HepG2 (cell line): Measurements from ENCODE around the gene VPS26A. TPM values are rescaled to one million over a fixed set of nuclear protein-coding genes. Genes with fewer than 3 reads are reported as not detected.

Experiments used
- CREB1 ChIP-seq, 2 experiments: fragments of 450-650 bp in 1 of 2; IDR thresholded peaks; 2 replicates each; pipeline ENCODE4 v1.6.1; 2016 to 2017; ENCODE audit warnings: control low read depth in 1 of 2, mild to moderate bottlenecking in 1 of 2, missing compliant biosample characterization in 1 of 2, missing genetic modification characterization in 1 of 2
- ELF1 ChIP-seq: sonication (generic); formaldehyde crosslinking; IDR thresholded peaks from 2 replicates; pipeline ENCODE4 v1.4.0; 2020; ENCODE audit warnings: missing genetic modification reagents
- GLMP ChIP-seq: sonication (generic); formaldehyde crosslinking; IDR thresholded peaks from 2 replicates; pipeline ENCODE4 v1.9.0; 2021; ENCODE audit warnings: missing genetic modification reagents, mild to moderate bottlenecking, borderline replicate concordance
- IRF2 ChIP-seq: IDR thresholded peaks from 2 replicates; pipeline ENCODE4 v1.6.1; 2018; ENCODE audit warnings: missing genetic modification reagents, missing compliant biosample characterization
- KLF13 ChIP-seq: sonication (generic); formaldehyde crosslinking; IDR thresholded peaks from 2 replicates; pipeline ENCODE4 v1.4.0; 2020; ENCODE audit warnings: mild to moderate bottlenecking, missing genetic modification reagents
- MTERF4 ChIP-seq: sonication (generic); formaldehyde crosslinking; IDR thresholded peaks from 2 replicates; pipeline ENCODE4 v1.8.0; 2023; ENCODE audit warnings: mild to moderate bottlenecking, missing genetic modification reagents
- NCOA2 ChIP-seq: sonication (generic); formaldehyde crosslinking; IDR thresholded peaks from 2 replicates; pipeline ENCODE4 v1.8.0; 2022; ENCODE audit warnings: inconsistent platforms
- NFIB ChIP-seq: sonication (generic); formaldehyde crosslinking; IDR thresholded peaks from 2 replicates; pipeline ENCODE4 v1.9.0; 2021; ENCODE audit warnings: missing genetic modification reagents, mild to moderate bottlenecking, borderline replicate concordance
- PCBP2 ChIP-seq: fragments of 200-400 bp; formaldehyde crosslinking; optimal IDR thresholded peaks from 2 replicates; pipeline ENCODE3; 2018; ENCODE audit warnings: low read length, low read depth; ENCODE audit not compliant: poor library complexity, severe bottlenecking
- PHF21A ChIP-seq: sonication (generic); formaldehyde crosslinking; IDR thresholded peaks from 2 replicates; pipeline ENCODE4 v1.5.0; 2020; ENCODE audit warnings: mild to moderate bottlenecking, missing genetic modification reagents
- RCOR2 ChIP-seq: IDR thresholded peaks from 2 replicates; pipeline ENCODE4 v1.6.1; 2016; ENCODE audit warnings: missing biosample characterization, missing genetic modification reagents
- TBL1XR1 ChIP-seq: fragments of 150-350 bp; IDR thresholded peaks from 2 replicates; pipeline ENCODE4 v1.6.1; 2014; ENCODE audit warnings: borderline replicate concordance, low read length; ENCODE audit not compliant: partially characterized antibody
- TEAD3 ChIP-seq: optimal IDR thresholded peaks from 2 replicates; pipeline ENCODE3; 2016; ENCODE audit warnings: borderline replicate concordance
- TFE3 ChIP-seq: IDR thresholded peaks from 2 replicates; pipeline ENCODE4 v1.6.1; 2016
- TP53 ChIP-seq: sonication (generic); formaldehyde crosslinking; conservative IDR thresholded peaks from 2 replicates; pipeline ENCODE4 v1.4.0; 2020; ENCODE audit warnings: missing genetic modification reagents
- TRAFD1 ChIP-seq: sonication (generic); formaldehyde crosslinking; IDR thresholded peaks from 2 replicates; pipeline ENCODE4 v1.5.1; 2020; ENCODE audit warnings: missing genetic modification reagents, mild to moderate bottlenecking, borderline replicate concordance
- XBP1 ChIP-seq: sonication (generic); formaldehyde crosslinking; IDR thresholded peaks from 2 replicates; pipeline ENCODE4 v1.5.0; 2020; ENCODE audit warnings: missing genetic modification reagents
- ZC3H13 ChIP-seq: sonication (generic); formaldehyde crosslinking; IDR thresholded peaks from 2 replicates; pipeline ENCODE4 v1.8.1; 2023; ENCODE audit warnings: mild to moderate bottlenecking, missing genetic modification reagents, moderate library complexity
- ZMAT3 ChIP-seq: sonication (generic); formaldehyde crosslinking; conservative IDR thresholded peaks from 2 replicates; pipeline ENCODE4 v1.7.0; 2021; ENCODE audit warnings: missing genetic modification reagents
- ZNF234 ChIP-seq: sonication (generic); formaldehyde crosslinking; conservative IDR thresholded peaks from 2 replicates; pipeline ENCODE4 v1.5.1; 2020; ENCODE audit warnings: mild to moderate bottlenecking, missing genetic modification reagents
- ZNF275 ChIP-seq: sonication (generic); formaldehyde crosslinking; IDR thresholded peaks from 2 replicates; pipeline ENCODE4 v1.8.0; 2022; ENCODE audit warnings: missing genetic modification reagents, mild to moderate bottlenecking, inconsistent platforms, borderline replicate concordance
- ZNF296 ChIP-seq: sonication (generic); formaldehyde crosslinking; conservative IDR thresholded peaks from 2 replicates; pipeline ENCODE4 v1.5.0; 2020; ENCODE audit warnings: mild to moderate bottlenecking, missing genetic modification reagents
- ZNF335 ChIP-seq: sonication (generic); formaldehyde crosslinking; IDR thresholded peaks from 2 replicates; pipeline ENCODE4 v1.4.0; 2020; ENCODE audit warnings: missing genetic modification reagents
- ZNF580 ChIP-seq: IDR thresholded peaks from 2 replicates; pipeline ENCODE4 v1.6.1; 2016; ENCODE audit warnings: low read depth, borderline replicate concordance
- ZNF607 ChIP-seq: sonication (generic); formaldehyde crosslinking; IDR thresholded peaks from 2 replicates; pipeline ENCODE4 v1.5.1; 2020; ENCODE audit warnings: missing genetic modification reagents, mild to moderate bottlenecking, borderline replicate concordance
- ZNF772 ChIP-seq: sonication (generic); formaldehyde crosslinking; IDR thresholded peaks from 2 replicates; pipeline ENCODE4 v1.5.0; 2020; ENCODE audit warnings: mild to moderate bottlenecking, missing genetic modification reagents
- polyA plus RNA-seq, 8 experiments: library from polyadenylated mRNA; depleted of rRNA in 3 of 8; stranded (reverse) in 7 of 8; unstranded in 1 of 8; fragments of >200 nt; fragmentation: Illumina TruSeq in 4 of 8; extraction: Trizol in 4 of 8; gene quantifications; 2 replicates each; pipeline versions ENCODE4 v1.2.1 to v1.2.3, GENCODE V29; 2011 to 2016; ENCODE audit warnings: low read depth in 4 of 8, missing spikeins in 1 of 8, mixed read lengths in 1 of 8; ENCODE audit not compliant: insufficient read depth in 1 of 8
- total RNA-seq, 5 experiments: library from RNA; depleted of rRNA; stranded (reverse); fragments of >200 nt; fragmentation: Illumina TruSeq; extraction: Trizol; gene quantifications; 2 replicates each; pipeline ENCODE4 v1.2.3, GENCODE V29; 2016; ENCODE audit warnings: low read depth in 1 of 5

Gene VPS26A
- total and polyA plus RNA-seq, 2 of the 13 experiments (the other 11 are each of a cell fraction or from before 2014, with no cell fraction given): 12.9 to 32.6 TPM

- no peak for TF ChIP-seq TFE3 (CRISPR knock-in tag)
- TF ChIP-seq ELF1: peak; percentile 75
- no peak for TF ChIP-seq ZNF296
- no peak for TF ChIP-seq GLMP (CRISPR knock-in tag)
- no peak for TF ChIP-seq ZNF772 (CRISPR knock-in tag)
- no peak for TF ChIP-seq ZNF335 (CRISPR knock-in tag)
- TF ChIP-seq TP53 (CRISPR knock-in tag): no peak
- TF ChIP-seq RCOR2 (CRISPR knock-in tag): peak; percentile 20; the same call in 1 of the 2 replicates
- no peak for TF ChIP-seq KLF13
- no peak for TF ChIP-seq ZC3H13 (CRISPR knock-in tag)
- TF ChIP-seq PCBP2: no peak
- no peak for TF ChIP-seq IRF2 (CRISPR knock-in tag)
- no peak for TF ChIP-seq MTERF4
- TF ChIP-seq ZNF234: no peak
- TF ChIP-seq PHF21A: no peak
- TF ChIP-seq TEAD3 (CRISPR knock-in tag): no peak
- 0 out of 2 replicates have a peak, but pooled peaks have one; percentile 7 for TF ChIP-seq ZMAT3 (CRISPR knock-in tag)
- TF ChIP-seq ZNF275: no peak
- TF ChIP-seq CREB1 (IDR thresholded peaks at IDR 0.05): no peak
- peak; percentile 34; the same call in 1 of the 2 replicates for TF ChIP-seq CREB1 (CRISPR knock-in tag; IDR thresholded peaks at IDR 0.05)
- TF ChIP-seq XBP1 (CRISPR knock-in tag): no peak
- no peak for TF ChIP-seq NFIB (CRISPR knock-in tag)
- TF ChIP-seq ZNF607: peak; percentile 35; the same call in 1 of the 2 replicates
- no peak for TF ChIP-seq TRAFD1
- no peak for TF ChIP-seq NCOA2
- TF ChIP-seq ZNF580: no peak
- TF ChIP-seq TBL1XR1: no peak
Measured at GRCh38 chr10:69220507-69220906, 96.5 kb downstream of the VPS26A start (continued).
